HepG2 (cell line): Measurements from ENCODE around the gene PHF14. TPM values are rescaled to one million over a fixed set of nuclear protein-coding genes. Genes with fewer than 3 reads are reported as not detected.

Experiments used
- ATAC-seq: fragments of 200-7000 bp; cut with Tn5 transposase; 3 replicates; pipeline ENCODE4 v1.9.1; 2020; ENCODE audit warnings: mild to moderate bottlenecking, moderate library complexity
- BruUV-seq: library from RNA; stranded (reverse); fragments of 400-500 nt; replicated peaks from 2 replicates; lab custom pipeline; 2021; lab: Mats Ljungman, UMichigan
- CTCF ChIA-PET: fragments of 300-600 bp; formaldehyde crosslinking; extraction: SDS; loops from one replicate; lab custom pipeline; 2021; ENCODE audit warnings: low total read pairs, inconsistent platforms, low intra/inter-chr PET ratio; lab: Yijun Ruan, JAX
- POLR2A ChIA-PET: fragments of 350-600 bp; sonication (Branson Sonifier 250); formaldehyde crosslinking; loops from one replicate; lab custom pipeline; 2020; ENCODE audit warnings: antibody characterized with exemption, inconsistent platforms; lab: Yijun Ruan, JAX
- DNase-seq: peaks from one replicate; pipeline ENCODE4 v3.0.0-alpha.2; 2015; ENCODE audit warnings: low spot score
- FAIRE-seq: peaks from 3 replicates; lab custom pipeline; 2011; peaks lifted over from hg19 to GRCh38; lab: Jason Lieb, UNC
- H2AFZ ChIP-seq: one replicate; pipeline ENCODE4 v1.6.1; 2011; ENCODE audit warnings: low read length, inconsistent platforms
- H3K27ac ChIP-seq: fragments of 300-600 bp; 3 replicates; pipeline ENCODE4 v1.8.0; 2011; ENCODE audit warnings: mixed run types, mild to moderate bottlenecking, mixed read lengths, low read length, inconsistent platforms; ENCODE audit not compliant: insufficient read depth; ENCODE audit errors: extremely low read length
- H3K27me3 ChIP-seq, 2 experiments: fragments of 200-600 bp in 1 of 2; 2 replicates in 1 of 2; 3 replicates in 1 of 2; pipeline versions ENCODE4 v1.6.0 to v1.8.0; 2011; ENCODE audit warnings: low read length in 2 of 2, mild to moderate bottlenecking in 2 of 2, moderate library complexity in 2 of 2, inconsistent platforms in 1 of 2; ENCODE audit not compliant: insufficient read depth in 2 of 2, control insufficient read depth in 1 of 2
- H3K36me3 ChIP-seq, 2 experiments: fragments of 200-600 bp in 1 of 2; replicated peaks in 1 of 2; 2 replicates in 1 of 2; 3 replicates in 1 of 2; pipeline versions ENCODE4 v1.5.1 to v1.8.0; 2011; ENCODE audit warnings: low read length in 2 of 2, inconsistent platforms in 1 of 2; ENCODE audit not compliant: insufficient read depth in 2 of 2, control insufficient read depth in 1 of 2
- H3K4me1 ChIP-seq: 2 replicates; pipeline ENCODE4 v1.5.1; 2012; ENCODE audit warnings: low read length, inconsistent platforms; ENCODE audit not compliant: insufficient read depth
- H3K4me2 ChIP-seq: 2 replicates; pipeline ENCODE4 v1.6.0; 2011; ENCODE audit warnings: low read depth, low read length, inconsistent platforms
- H3K4me3 ChIP-seq, 3 experiments: fragments of 200-600 bp in 1 of 3; sonication (generic), shearing (Covaris generic) in 1 of 3; replicated peaks in 1 of 3; 2 replicates each; pipeline ENCODE4 v1.5.1; 2011 to 2016; ENCODE audit warnings: low read length in 3 of 3, inconsistent platforms in 2 of 3, low read depth in 2 of 3, mild to moderate bottlenecking in 2 of 3, control low read depth in 1 of 3, mixed read lengths in 1 of 3; ENCODE audit not compliant: insufficient read depth in 1 of 3
- H3K79me2 ChIP-seq: one replicate; pipeline ENCODE4 v1.6.1; 2011; ENCODE audit warnings: low read length, inconsistent platforms; ENCODE audit not compliant: insufficient read depth
- H3K9ac ChIP-seq: 2 replicates; pipeline ENCODE4 v1.6.0; 2011; ENCODE audit warnings: mild to moderate bottlenecking, low read depth, low read length, inconsistent platforms; ENCODE audit not compliant: insufficient read depth
- H3K9me3 ChIP-seq: 2 replicates; pipeline ENCODE4 v1.5.1; 2012; ENCODE audit warnings: mild to moderate bottlenecking, low read length
- H4K20me1 ChIP-seq: 2 replicates; pipeline ENCODE4 v1.6.0; 2011; ENCODE audit warnings: inconsistent platforms, mild to moderate bottlenecking, low read length, moderate library complexity; ENCODE audit not compliant: insufficient read depth
- FLYWCH1 ChIP-seq: sonication (generic); formaldehyde crosslinking; IDR thresholded peaks from 2 replicates; pipeline ENCODE4 v1.8.1; 2023; ENCODE audit warnings: mild to moderate bottlenecking, missing genetic modification reagents
- FOXM1 ChIP-seq: sonication (generic); formaldehyde crosslinking; IDR thresholded peaks from 2 replicates; pipeline ENCODE4 v1.5.0; 2020; ENCODE audit warnings: missing genetic modification reagents
- GABPB1 ChIP-seq: IDR thresholded peaks from 2 replicates; pipeline ENCODE4 v1.6.1; 2016; ENCODE audit warnings: mild to moderate bottlenecking, missing genetic modification reagents, moderate library complexity, missing compliant biosample characterization
- IRF2 ChIP-seq: IDR thresholded peaks from 2 replicates; pipeline ENCODE4 v1.6.1; 2018; ENCODE audit warnings: missing genetic modification reagents, missing compliant biosample characterization
- KDM2A ChIP-seq: sonication (generic); formaldehyde crosslinking; IDR thresholded peaks from 2 replicates; pipeline ENCODE4 v1.4.0; 2020; ENCODE audit warnings: low read depth, missing genetic modification reagents, borderline replicate concordance
- PHF21A ChIP-seq: sonication (generic); formaldehyde crosslinking; IDR thresholded peaks from 2 replicates; pipeline ENCODE4 v1.5.0; 2020; ENCODE audit warnings: mild to moderate bottlenecking, missing genetic modification reagents
- RELA ChIP-seq: sonication (generic); formaldehyde crosslinking; IDR thresholded peaks from 2 replicates; pipeline ENCODE4 v1.4.0; 2020; ENCODE audit warnings: missing genetic modification reagents
- TCF7L2 ChIP-seq: IDR thresholded peaks from 2 replicates; pipeline ENCODE4 v1.6.1; 2011; ENCODE audit warnings: mild to moderate bottlenecking, low read depth, low read length, moderate library complexity
- USF2 ChIP-seq, 2 experiments: sonication (generic) in 1 of 2; formaldehyde crosslinking in 1 of 2; IDR thresholded peaks; 2 replicates each; pipeline versions ENCODE4 v1.5.1 to v1.6.1; 2011 to 2020; ENCODE audit warnings: borderline replicate concordance in 1 of 2, low read depth in 1 of 2, low read length in 1 of 2, mild to moderate bottlenecking in 1 of 2, missing genetic modification reagents in 1 of 2, moderate library complexity in 1 of 2
- ZBTB8A ChIP-seq: sonication (generic); formaldehyde crosslinking; IDR thresholded peaks from 2 replicates; pipeline ENCODE4 v1.4.0; 2020; ENCODE audit warnings: mild to moderate bottlenecking, low read depth, missing genetic modification reagents, borderline replicate concordance
- ZNF354B ChIP-seq: sonication (generic); formaldehyde crosslinking; IDR thresholded peaks from 2 replicates; pipeline ENCODE4 v1.8.0; 2022; ENCODE audit warnings: mild to moderate bottlenecking, missing genetic modification reagents
- ZNF558 ChIP-seq: sonication (generic); formaldehyde crosslinking; IDR thresholded peaks from 2 replicates; pipeline ENCODE4 v1.9.0; 2022; ENCODE audit warnings: mild to moderate bottlenecking, missing genetic modification reagents, borderline replicate concordance
- WGBS: methylation state at CpG from one replicate; pipeline ENCODE4 v1.1.6; 2017; ENCODE audit warnings: low lambda C conversion rate; 5-methylcytosine and 5-hydroxymethylcytosine counted together
- in situ Hi-C: cut with HindIII; loops from 2 replicates; pipeline ENCODE4 v1.10.0; 2017; ENCODE audit warnings: low pct_unique_long_range_greater_than_20kb; ENCODE audit not compliant: extremely low pct_ligation_motif_present
- intact Hi-C: fragments of 100-400 bp; cut with micrococcal nuclease; formaldehyde crosslinking; loops from one replicate; pipeline ENCODE4 v1.10.0; 2022; ENCODE audit not compliant: unreplicated experiment
- polyA plus RNA-seq, 8 experiments: library from polyadenylated mRNA; depleted of rRNA in 3 of 8; stranded (reverse) in 7 of 8; unstranded in 1 of 8; fragments of >200 nt; fragmentation: Illumina TruSeq in 4 of 8; extraction: Trizol in 4 of 8; gene quantifications; 2 replicates each; pipeline versions ENCODE4 v1.2.1 to v1.2.3, GENCODE V29; 2011 to 2016; ENCODE audit warnings: low read depth in 4 of 8, missing spikeins in 1 of 8, mixed read lengths in 1 of 8; ENCODE audit not compliant: insufficient read depth in 1 of 8
- total RNA-seq, 5 experiments: library from RNA; depleted of rRNA; stranded (reverse); fragments of >200 nt; fragmentation: Illumina TruSeq; extraction: Trizol; gene quantifications; 2 replicates each; pipeline ENCODE4 v1.2.3, GENCODE V29; 2016; ENCODE audit warnings: low read depth in 1 of 5

The PHF14 gene
- total and polyA plus RNA-seq, 2 of the 13 experiments (the other 11 are each of a cell fraction or from before 2014, with no cell fraction given) = 18.9 to 68.7 TPM

GRCh38 chr7:11185179-11185815 lies 211.6 kb downstream of the PHF14 start:
- Histone ChIP-seq H3K36me3 (no peaks in the 10 kb centered on the region), H4K20me1 (no peaks in the 10 kb centered on the region), H3K27me3 (no peaks in the 10 kb centered on the region), H3K4me3 (no peak overlapping the region), H3K27ac (no peak overlapping the region), H2AFZ (no peak overlapping the region), H3K79me2 (no peaks in the 10 kb centered on the region), H3K9me3 (no peaks in the 10 kb centered on the region), H3K4me1 (no peaks in the 10 kb centered on the region), H3K9ac (no peak overlapping the region), H3K4me2 (no peak overlapping the region)
- ATAC-seq (peak; percentile 33; the same call in 1 of the 3 replicates), DNase-seq (no peak), FAIRE-seq (no peak)
- BruUV-seq = no TSS peak
- 27% methylated on average over 4 of the region's 4 CpGs for WGBS
- ChIA-PET CTCF (no interaction called here), POLR2A (no interaction called here)
- intact Hi-C loops = no loop called here
- in situ Hi-C loops = no loop called here
- TF ChIP-seq GABPB1 (CRISPR knock-in tag) = no peak
- TF ChIP-seq IRF2 (CRISPR knock-in tag) = no peak
- TF ChIP-seq KDM2A (CRISPR knock-in tag) = no peak
- TF ChIP-seq FOXM1 (CRISPR knock-in tag) = no peak
- TF ChIP-seq ZNF354B = no peak
- no peak for TF ChIP-seq PHF21A (CRISPR knock-in tag)
- no peak for TF ChIP-seq FLYWCH1 (CRISPR knock-in tag)
- no peak for TF ChIP-seq ZBTB8A (CRISPR knock-in tag)
- no peak for TF ChIP-seq USF2 (IDR thresholded peaks at IDR 0.05; ENCODE audit: low read depth, low read length)
- TF ChIP-seq USF2 (CRISPR knock-in tag; IDR thresholded peaks at IDR 0.05; ENCODE audit: borderline replicate concordance) = no peak
- no peak for TF ChIP-seq RELA (CRISPR knock-in tag)
- no peak for TF ChIP-seq ZNF558 (CRISPR knock-in tag)
- no peak for TF ChIP-seq TCF7L2
